CD4-positive, alpha-beta T cell treated with Interleukin-17A for 1 hour (primary cell): ENCODE data around the gene LRRN1.
"Not testable (repeated sequence)": the region's sequence is repeated elsewhere in the genome, so short reads cannot be mapped to it uniquely, and the experiment has no call there.

Source experiments
- DNase-seq: peaks from one replicate; pipeline ENCODE4 v3.0.0-alpha.2; 2020

The LRRN1 gene

DNA sequence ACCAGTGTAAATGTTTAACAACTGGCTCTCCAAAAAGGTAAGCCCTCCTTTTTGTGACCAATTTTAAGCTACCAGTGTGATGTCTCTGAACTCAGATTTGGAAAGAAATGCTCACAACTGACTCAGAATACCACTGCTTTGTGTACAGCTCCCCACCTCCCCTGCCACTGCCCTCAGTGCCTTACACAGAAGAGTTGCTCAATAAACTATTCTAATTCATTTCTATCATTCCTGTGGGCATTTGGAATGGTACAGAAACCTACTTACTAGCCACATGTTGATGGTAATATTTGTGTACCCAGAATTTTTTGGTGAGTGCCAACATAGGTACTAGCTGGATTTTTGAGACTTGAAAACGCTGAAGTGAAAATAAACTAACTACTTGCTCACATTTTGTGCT is 16.0 kb downstream of the LRRN1 start:
- DNase-seq: no peak

DNA sequence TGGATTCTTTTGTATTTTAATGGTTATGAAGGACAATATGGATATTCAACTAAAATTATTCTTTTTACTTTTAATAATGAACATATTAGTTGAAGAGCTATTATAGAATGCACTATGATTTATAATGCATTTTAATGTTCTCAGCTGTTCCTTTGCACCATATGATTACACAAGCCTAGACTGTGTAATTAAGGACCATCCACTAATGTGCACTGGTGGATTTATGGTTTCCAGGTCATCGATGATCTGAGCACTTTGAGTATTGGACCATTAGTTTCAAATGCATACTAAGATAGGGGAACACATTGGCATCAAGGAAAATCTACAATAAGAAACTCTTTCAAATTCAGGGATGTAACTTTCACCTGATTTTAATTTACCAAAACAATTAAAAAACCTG is 16.8 kb downstream of the LRRN1 start:
- no peak for DNase-seq

DNA sequence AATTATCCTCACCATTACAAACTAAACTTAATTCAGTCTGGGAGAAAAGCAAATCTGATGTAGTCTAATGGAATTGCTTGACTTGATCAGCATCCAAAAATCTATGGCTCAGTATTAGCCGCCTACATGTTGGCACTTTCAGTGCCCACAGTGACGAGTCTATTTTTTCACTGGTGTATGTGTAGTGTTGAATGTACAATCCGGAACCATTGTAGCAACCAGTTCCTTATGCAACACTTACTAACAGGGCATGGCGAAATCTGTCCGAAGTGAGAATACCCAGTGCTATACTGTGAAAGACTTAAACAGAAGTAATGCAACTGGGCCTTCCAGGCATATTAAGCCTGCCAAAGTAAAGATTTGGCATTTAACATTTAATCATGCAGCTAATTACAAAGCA is 18.6 kb downstream of the LRRN1 start:
- no peak for DNase-seq

DNA sequence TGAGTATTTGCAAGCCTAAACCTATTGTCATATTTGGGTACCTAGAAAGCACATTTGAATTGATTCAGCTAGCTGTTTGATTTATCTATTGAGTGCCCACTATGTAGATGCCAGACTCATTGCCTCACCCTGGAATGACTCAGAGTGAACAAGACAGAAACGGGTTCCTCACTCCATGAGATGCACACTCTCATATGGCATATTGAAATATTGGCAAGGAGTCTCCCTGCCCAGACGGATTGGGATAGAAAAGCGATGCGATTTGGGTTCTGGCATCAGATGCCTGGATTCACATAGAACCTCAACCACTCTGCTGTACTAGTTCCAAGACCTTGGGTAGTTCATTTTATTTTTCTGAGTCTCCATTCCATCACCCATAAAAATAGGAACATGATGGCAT is 22.5 kb downstream of the LRRN1 start:
- DNase-seq: no peak

DNA sequence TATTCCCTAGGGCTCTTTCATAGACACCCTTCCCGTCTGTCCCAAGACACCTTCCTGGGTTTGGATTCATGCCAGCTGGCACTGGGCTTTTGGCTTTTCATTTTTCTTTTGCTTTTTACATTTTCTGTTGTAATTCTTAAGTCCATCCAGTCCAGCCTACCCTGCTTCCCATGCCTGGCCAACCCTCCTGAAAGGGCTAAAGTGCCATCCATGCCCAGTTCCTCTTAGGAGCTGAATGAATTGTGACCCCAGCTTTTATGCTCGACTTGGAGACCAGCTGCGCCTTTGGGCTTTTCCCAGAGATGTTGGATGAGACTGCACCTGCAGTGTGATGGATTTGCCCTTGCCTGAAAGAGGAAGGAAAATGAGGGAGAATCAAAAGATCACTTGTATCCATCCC is 25.8 kb downstream of the LRRN1 start:
- no peak for DNase-seq

DNA sequence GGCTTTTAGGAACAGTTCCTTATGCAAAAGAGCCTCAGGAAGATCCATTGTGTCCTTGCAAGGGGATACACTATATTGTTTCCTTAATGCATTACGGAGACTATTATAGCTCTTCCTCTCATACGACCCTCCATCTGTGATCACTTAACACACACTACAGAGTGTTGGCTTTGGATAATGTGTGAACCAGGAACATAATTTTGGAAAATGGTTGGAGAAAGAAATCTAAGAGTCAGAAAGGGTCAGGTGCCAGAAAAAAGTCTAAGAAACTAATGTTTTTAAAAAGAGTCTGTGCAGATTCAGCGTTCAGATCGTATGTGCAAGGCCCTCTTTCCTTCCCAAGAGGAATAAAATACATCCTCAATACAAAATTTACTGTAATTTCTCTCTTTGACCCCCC is 27.3 kb downstream of the LRRN1 start:
- no peak for DNase-seq

DNA sequence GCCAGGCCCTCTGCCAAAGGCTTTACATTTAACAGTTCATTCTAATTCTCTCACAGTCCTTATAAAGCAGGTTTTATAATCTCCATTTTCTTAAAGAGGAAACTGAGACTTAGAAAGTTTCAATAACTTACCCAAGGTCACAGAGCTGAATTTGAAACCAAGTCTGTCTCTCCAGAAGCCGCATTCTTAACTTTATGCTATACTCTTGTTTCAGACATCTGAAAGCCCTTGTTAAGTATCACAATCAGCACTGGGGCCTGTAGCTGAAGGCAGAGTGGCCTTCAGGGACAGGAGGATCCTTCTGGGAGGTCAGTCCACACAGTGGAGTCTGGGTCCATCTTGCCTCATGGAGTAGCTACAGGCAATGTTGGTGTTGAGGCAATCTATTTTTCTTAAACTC is 27.9 kb downstream of the LRRN1 start:
- DNase-seq: no peak

DNA sequence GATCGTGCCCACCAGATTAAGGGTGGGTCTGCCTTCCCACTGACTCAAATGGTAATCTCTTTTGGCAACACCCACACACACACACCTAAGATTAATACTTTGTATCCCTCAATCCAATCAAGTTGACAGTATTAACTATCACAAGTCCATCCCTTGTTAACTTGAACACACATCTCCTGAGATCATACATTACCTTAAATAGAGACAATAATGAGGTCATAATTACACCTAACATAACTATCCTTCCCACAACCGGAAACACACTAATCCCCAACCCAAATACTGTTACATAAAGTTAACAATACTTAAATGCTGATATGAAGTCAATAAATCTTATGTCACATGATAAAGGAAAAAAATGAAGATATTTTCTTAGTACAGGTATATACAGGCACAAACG is 29.2 kb downstream of the LRRN1 start:
- DNase-seq: not testable (repeated sequence)

DNA sequence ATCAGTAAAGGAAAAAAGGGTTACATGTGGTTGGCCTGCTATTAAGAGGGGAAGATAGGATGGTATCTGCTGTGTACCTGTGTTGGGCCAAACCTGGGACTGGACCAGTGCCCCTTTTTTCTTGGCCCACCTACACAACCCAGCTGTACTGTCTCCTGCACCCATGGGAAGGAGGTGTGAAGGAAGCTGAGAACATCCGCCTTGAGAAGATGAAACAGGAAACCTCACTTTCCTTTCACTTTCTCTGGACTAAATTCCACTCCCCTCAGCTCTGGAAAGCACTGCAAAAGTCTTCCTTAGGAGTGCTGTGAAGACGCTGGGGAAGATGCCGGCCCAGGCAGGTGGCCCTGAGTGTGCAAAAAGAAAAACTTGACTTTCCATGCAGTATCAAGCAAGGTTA is 37.6 kb downstream of the LRRN1 start:
- no peak for DNase-seq

DNA sequence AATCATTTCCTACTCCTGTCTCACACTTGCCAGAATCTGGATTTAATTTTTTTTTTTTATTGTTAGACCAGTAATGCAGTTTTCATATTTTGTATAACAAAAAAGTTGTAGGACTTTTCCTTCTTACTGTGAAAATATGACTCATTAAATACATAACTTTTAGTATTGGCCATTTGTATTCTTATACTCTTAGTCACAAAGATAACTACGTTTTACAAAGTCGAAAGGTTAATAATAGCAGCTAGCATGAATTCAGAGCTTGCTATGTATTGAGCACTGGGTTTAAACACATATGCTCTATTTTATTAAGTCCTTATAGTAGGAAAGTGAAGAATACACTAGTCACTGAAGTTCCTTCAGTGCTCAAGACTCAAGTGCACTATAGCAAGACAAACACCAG is 43.1 kb downstream of the LRRN1 start:
- no peak for DNase-seq

DNA sequence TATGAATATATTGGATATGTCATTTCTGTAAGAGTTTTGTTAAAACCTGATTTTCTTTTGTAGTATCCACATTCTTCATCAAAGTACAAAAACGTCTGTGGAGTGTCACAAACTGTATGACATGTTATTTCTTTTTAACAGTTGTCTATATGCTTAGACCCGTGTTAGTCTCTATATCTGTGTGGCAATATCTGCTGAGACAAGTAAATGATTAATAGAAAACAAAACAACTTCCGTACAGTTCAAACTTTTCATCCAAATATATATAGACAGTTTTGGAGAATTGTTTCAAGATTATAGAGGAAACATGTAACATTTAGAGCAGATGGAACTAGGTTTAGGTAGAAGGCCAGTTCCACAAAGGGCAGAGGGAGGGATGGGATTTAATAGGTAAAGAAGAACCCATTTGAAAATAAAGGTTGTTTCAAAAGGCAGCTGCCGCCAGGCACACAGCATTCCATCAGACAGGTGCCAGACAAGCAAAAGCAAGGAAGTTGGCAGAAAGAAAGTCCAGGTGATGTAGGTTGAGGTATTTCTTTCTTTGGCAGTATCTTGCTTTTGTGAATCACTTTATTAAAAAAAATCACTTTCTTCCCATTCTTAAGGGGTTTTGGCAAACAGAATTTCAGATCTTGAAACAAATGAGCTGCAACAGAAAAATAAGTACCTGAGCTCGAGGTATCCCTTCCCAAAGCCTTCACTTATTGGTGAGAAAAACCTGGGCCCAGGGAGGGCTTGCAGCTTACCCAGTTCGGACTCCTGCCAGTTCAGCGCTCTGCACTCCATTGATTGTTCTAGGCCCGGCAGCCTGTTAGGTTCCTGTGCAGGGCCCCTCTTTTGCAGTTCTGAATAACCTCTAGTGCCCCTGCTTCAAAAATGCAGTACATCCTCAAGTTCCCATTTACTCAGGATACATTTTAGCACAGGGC is 49.0 kb downstream of the LRRN1 start:
- DNase-seq: no peak

DNA sequence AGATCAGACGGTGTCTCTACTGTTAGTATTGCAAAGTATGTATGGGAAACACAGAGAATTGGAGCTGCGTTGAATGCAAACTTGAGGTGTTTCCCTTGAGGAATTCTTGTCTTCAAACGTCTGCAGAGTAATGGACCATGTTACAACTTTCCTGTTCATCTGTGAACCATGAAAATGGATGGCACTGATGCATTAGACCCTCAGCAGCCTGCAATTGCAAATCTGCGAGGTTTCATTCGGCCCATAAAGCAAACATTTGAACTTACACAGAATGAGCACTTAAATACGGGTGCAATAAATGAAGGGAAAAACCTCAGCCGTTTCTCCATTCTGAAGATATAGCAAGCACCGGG is 49.7 kb downstream of the LRRN1 start:
- DNase-seq: no peak

DNA sequence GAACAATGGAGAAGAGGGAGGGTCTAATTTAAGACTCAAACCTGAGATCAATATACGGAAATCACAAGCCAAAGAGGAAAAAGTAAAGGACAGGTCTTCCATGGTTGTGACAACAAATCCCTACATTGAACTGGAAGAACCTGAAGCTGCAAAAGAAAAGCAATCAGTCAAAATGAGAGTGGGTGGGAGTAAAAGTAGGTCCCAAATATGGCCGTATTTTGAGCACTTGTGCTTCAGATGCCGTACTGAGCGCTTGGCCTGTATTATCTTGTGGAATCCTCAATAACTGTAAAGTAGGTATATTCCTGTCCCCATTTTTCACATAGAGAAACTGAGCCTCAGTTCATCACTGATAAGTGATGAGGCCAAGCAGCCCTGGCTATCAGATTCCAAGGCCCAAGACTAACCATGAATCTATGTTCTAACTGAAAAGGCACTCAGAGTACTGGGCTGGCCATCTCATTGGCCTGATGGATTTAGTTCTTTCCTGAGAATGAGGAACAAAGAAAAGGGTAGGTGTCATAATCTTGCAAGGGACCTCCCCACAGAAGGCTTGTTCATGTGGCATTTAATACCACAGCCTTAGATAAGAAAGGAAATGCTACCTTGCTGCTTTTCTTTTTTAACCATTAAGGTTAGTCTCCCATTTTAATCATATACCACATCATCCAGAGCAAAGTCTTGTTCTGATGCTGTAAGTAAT is 52.5 kb downstream of the LRRN1 start:
- DNase-seq: no peak

DNA sequence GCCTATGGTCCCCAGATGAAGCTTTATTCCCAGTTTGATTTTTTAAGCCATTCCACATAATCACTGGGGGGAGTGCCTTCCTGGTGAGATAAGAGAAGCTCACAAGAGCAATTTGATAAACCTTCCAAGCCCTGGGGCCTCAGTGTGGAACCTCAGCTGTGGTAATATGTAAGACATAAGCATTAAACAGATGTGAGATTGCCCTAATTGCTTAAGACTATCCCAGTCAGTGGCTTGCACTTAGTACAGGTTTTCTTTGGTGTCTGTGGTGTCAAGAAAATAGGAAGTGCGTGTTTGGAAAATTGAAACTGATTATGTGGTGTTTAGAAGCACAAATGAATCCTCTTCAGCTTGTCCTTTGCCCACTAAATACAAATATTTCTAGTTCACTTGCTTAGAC is 54.3 kb downstream of the LRRN1 start:
- DNase-seq: no peak

DNA sequence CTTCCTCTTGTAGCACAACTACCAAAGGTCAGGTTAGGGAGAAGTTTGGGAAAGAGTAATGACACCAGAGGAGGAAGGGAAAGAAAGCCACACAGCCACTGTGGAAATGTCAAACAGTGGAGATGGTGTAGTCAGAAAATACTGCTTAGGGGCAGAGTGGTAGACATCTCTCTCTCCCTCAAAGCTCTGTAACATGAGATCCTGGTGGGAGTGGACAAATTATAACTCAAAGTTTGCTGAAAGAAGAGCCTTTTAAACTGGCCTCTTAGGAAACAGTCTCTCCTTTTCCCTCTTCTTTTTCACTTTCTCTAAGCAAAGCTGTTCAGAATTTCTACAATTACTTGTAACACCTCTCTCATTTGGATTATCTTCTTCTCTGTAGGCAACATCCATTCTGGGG is 55.8 kb downstream of the LRRN1 start:
- DNase-seq: no peak

DNA sequence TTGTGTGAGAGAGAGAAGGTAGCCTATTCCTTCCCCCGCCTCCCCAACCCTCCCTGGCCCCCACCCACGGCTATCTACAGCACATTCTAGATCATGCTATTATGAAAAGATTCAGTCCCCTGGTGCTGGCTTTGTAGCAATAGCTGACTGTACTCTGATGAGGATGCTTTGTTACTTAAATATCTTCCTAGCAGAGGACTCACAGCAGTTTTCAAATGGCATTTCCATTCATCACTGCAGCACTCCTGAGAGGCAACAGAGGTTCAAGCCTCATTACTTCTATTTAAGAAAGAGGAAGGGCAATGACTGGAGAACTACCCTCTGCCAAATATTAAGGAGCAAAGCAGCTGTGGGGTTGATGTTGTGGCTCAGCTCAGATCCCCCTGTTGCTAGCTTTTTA is 61.0 kb downstream of the LRRN1 start:
- DNase-seq: no peak

DNA sequence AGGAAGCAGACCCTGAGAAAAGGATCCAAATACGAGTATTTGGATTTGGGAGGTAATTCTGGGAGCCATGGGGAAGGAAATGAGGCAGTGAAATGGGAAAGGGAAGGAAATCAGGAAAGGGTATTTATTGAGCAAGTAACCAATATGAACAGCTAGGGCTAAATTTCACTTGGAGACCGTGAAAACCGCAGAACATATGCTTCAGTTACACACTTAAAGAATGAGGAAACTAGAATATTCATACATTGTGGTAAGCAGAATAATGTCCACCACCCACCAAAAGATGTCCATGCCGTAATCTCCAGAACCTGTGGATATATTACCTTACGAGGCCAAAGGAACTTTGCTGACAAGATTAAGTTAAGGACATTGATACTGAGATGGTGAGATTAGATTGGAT is 63.3 kb downstream of the LRRN1 start:
- no peak for DNase-seq

DNA sequence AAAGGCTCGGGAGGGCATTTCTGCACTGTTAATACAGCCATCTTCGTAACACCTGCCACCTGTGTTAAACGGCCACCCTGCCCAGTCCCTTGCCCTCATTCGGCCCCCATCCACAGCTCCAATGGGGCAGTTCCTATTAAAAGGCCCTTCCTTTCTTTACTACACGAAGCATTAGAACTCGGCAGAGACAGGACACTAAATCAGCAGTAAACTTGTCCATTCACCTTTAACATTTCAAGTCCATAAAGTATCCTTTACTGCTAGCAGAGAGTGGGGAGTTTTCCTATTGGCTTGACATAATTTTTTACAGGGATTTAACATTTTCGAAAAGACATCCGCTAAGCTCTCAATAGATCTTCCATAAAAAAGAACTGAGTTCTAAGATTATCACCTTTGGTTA is 76.3 kb downstream of the LRRN1 start:
- no peak for DNase-seq

DNA sequence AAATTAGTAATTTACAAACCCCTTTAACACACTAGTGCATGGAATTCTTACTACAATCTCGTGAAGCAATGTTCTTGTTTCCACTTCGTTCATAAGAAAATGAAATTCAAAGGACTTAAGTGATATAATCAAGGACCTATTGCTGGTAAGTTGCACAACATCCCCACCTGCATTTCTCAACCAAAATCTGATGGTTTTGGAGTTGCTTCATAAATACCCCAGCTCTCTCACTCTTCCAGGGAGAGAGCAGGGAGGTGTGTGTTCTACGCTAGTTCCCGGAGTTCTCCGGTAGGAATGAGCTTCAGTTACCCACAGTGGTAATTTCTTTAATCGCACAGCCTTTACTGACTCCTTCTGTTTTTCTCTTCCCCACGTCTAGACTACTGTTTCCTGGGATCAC is 81.8 kb downstream of the LRRN1 start:
- DNase-seq: no peak

DNA sequence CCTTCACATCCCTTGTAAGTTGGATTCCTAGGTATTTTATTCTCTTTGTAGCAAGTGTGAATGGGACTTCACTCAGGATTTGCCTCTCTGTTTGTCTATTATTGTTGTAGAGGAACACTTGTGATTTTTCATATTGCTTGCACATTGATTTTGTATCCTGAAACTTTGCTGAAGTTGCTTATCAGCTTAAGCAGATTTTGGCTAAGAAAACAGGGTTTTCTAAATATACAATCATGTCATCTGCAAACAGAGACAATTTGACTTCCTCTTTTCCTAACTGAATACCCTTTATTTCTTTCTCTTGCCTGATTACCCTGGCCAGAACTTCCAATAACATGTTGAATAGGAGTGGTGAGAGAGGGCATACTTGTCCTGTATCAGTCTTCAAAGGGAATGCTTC is 88.1 kb downstream of the LRRN1 start:
- DNase-seq: not testable (repeated sequence)

DNA sequence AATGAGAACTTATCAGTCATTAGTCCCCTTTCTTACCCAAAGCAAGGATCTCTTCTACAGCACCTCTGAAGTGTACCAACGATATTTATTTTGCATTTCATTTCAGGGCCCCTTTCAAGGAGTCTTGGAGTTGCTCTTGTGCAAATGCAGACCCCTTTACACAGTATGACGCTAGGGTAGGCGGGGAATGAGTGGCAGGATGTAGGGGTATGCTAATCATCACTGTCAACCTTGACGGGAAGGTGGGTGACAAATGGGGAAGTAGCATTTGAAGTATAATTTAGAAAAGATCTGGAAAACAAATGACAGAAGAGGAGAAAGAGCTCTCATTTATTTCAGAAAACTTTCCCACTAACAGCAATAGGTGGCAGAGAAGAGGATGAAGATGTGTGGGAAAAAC is 94.4 kb downstream of the LRRN1 start:
- no peak for DNase-seq
